NAMALWA (cell line): ENCODE data around the gene SNAP25.

Experiments
- DNase-seq: peaks from one replicate; pipeline ENCODE4 v3.0.0-alpha.2; 2015; ENCODE audit warnings: low spot score

Gene SNAP25

DNA sequence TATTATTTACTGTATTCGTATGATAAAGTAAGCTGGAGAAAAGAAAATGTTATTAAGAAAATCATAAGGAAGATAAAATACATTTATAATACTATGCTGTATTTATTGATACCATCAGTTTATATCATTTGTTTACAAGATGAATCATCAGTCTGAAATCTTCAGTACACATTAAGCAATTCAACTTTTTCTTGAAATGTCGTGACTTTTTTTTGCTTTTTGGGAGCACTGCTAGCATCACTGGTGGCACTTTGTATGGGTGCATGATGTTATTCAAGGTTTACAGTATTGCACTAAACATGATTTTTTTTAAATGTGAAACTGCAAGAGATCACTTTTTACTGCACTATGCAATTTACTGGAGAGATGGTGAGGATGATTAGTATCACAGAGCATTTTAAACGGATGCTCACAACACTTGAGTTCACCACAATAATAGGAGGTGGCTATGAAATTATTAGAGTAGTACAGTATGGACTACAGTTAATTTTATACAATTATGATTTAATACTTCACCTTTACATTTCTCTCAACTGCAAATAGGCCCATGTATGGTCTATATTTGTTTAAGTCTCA lies 85.9 kb downstream of the SNAP25 start:
- DNase-seq = no peak

DNA sequence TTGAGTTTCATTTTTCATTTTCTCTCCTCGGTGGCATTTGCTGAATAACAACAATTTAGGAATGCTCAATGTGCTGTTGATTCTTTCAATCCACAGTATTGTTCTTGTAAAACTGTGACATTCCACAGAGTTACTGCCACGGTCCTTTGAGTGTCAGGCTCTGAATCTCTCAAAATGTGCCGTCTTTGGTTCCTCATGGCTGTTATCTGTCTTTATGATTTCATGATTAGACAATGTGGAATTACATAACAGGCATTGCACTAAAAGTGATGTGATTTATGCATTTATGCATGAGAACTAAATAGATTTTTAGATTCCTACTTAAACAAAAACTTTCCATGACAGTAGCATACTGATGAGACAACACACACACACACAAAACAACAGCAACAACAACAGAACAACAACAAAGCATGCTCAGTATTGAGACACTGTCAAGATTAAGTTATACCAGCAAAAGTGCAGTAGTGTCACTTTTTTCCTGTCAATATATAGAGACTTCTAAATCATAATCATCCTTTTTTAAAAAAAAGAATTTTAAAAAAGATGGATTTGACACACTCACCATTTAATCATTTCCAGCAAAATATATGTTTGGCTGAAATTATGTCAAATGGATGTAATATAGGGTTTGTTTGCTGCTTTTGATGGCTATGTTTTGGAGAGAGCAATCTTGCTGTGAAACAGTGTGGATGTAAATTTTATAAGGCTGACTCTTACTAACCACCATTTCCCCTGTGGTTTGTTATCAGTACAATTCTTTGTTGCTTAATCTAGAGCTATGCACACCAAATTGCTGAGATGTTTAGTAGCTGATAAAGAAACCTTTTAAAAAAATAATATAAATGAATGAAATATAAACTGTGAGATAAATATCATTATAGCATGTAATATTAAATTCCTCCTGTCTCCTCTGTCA lies 88.1 kb downstream of the SNAP25 start:
- no peak for DNase-seq

DNA sequence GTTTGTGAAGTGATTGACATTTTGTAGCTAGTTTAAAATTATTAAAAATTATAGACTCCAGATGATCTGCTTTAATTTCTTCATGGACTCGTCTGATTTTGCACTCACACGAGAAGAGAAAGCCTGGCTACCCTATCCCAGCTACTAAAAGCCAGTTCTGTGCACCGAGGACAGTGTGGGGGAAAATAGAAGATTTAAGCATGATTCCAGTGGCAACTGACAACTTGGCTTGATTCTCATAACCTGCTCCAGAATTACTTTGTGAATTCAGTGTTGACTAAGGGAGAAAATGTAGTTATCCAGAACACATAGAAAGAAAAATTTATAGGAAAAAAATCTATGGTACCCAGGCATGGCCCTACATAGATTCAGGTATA lies 88.7 kb downstream of the SNAP25 start:
- DNase-seq = no peak

DNA sequence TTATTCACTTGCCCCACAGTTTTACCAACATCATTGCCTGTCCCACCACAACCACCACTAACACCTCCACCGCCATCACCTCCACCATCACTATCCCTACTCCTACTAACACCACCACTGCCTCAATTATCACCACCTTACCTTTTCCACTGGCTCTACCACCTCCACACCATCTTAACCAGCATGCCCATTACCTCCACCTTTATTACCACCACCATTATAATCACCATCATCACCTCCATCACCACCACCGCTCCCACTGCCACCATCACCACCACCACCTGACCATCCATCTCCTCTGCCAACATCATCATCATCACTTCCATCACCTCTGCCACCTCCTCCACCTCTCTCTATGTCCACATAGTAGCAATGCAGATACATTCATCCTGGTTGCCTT lies 90.0 kb downstream of the SNAP25 start:
- no peak for DNase-seq

DNA sequence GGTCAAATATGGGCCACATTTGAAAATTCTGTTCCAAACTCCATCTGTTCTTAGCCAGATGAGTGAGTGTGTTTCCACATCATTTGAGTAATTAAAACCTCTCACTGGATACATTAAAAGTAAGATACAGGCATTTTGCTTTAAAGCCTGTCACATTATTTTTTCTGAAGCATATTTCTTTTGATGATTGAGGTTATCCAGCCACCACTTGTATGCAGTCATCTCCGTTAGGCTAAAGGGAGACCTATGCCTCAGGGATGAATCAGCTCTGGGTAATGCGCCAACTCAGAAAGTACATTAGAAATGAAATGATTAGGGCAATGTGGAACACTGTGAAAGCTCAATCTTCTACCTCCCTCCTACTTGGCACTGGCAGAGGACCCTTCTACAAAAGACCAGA lies 90.7 kb downstream of the SNAP25 start:
- no peak for DNase-seq

DNA sequence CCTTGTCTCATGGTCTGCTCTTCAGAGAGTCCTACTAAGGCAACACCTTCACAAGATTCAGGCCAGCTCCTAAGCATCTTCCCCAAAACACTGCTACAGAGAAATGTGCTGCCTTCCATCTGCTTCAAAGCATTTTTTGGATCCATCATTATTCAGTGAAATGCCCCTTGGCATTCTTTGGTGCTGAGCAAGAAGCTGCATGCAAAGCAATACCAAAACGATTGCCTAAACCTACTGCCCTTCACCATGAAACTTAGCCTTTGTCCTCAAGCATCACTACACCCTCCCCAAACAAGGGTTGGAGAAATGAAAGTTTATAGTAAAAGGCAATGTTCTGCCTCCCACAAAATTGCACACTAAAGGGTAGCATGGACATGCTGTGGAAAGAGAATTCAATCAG lies 93.5 kb downstream of the SNAP25 start:
- DNase-seq = no peak

DNA sequence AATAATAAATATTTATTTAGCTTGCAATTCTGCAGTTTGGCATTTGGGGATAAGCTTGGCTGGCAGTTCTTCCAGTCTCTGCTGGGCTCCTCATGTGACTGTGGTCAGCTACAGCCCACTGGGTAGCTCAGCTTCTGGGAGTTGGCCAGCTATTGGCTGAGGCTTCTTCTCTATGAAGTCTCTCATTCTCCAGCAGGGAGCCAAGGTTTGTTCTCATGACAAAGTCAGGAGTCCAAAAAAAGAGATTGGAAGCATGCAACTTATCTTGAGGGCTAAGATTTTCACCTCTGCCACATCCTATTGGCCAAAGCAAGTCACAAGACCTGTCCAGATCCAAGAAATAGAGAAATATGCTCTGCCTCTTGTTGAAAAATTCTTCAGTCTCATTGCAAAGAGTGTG lies 94.6 kb downstream of the SNAP25 start:
- no peak for DNase-seq

DNA sequence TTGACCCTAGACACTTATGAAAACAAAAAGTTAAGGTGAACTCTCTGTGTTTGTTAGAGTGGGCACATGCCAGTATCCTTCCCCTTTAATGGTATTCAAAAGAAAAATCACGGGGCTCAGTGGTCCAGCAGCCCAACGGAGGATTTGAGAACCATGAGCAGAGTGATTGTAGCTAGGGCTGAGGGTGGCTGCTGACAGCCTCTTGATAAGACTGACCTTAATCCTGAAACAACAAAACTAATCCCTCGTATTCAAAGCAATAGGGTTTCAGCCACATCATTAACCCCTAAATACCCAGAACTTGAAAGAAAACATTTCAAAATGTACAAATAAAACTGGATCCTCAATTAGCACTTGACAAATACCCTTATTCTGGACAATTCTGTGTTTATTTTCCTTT lies 95.1 kb downstream of the SNAP25 start:
- no peak for DNase-seq

- DNase-seq = no peak
Observed at GRCh38 chr20:10314198-10314597, 95.6 kb downstream of the SNAP25 start.

DNA sequence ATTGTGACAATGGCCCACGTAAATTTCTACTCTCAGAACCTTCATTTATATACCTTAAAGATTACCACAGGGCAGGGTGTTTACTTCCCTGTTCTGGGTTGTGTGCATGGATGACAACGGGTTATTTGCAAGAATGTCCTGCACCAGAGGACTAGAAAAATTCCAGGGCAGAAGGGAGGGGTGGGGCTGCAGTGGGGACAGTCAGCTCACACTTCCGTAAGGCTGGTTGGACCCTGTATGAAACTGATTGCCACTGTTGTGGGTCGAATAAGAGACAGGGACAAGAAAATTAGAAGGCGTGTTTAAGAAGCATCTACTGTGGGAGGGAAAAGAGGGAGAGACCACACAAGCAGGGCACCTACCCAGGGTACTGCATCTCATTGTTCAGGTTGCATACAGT lies 96.5 kb downstream of the SNAP25 start:
- no peak for DNase-seq

- peak; percentile 8 for DNase-seq
Observed at GRCh38 chr20:10316582-10316981, 98.0 kb downstream of the SNAP25 start.

GRCh38 chr20:10318291-10319024 lies 99.8 kb downstream of the SNAP25 start:
- DNase-seq = peak; percentile 59

DNA sequence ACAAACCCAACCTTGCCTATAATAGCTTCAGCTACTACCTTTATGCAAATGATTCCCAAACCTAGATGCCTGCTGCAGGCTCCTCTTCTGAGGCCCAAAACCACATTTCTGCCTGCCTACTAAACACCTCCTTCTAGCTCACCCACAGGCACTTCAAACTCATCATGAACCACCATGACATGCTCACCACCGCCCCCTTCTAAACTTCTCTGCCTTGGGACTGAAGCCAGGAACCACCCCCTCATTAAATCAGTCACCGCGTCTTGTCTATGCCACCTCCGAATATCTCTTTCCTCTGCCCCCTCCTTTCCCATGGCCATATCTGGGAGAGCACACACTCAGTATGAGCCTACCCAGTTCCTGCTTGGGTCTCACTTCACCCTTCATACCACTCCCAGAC lies 101.2 kb downstream of the SNAP25 start:
- no peak for DNase-seq

DNA sequence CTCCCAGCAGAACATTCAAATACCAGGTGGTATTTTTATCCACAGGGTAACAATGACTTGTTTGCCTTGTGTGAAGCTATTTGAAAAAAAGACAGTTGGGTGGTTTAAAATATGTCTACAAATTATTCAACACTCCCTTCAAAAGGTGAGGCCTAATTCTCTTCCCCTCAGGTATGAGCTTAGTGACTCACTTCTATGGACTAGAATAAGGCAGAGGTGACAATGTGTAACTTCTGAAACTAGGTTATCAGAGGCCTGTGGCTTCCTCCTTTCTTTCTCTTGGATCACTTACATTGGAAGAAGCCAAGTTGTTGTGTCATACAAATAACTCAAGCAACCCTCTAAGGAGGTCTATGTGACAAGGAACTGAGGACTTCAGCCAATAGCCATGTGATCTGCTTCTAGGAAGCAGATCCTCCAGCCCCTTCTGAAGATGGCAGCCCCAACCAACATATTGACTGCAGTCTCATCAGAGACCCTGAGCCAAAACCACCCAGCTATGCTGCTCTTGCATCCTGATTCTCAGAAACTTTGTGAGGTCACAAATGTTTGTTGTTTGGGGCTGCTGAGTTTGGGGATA lies 102.6 kb downstream of the SNAP25 start:
- DNase-seq = no peak

DNA sequence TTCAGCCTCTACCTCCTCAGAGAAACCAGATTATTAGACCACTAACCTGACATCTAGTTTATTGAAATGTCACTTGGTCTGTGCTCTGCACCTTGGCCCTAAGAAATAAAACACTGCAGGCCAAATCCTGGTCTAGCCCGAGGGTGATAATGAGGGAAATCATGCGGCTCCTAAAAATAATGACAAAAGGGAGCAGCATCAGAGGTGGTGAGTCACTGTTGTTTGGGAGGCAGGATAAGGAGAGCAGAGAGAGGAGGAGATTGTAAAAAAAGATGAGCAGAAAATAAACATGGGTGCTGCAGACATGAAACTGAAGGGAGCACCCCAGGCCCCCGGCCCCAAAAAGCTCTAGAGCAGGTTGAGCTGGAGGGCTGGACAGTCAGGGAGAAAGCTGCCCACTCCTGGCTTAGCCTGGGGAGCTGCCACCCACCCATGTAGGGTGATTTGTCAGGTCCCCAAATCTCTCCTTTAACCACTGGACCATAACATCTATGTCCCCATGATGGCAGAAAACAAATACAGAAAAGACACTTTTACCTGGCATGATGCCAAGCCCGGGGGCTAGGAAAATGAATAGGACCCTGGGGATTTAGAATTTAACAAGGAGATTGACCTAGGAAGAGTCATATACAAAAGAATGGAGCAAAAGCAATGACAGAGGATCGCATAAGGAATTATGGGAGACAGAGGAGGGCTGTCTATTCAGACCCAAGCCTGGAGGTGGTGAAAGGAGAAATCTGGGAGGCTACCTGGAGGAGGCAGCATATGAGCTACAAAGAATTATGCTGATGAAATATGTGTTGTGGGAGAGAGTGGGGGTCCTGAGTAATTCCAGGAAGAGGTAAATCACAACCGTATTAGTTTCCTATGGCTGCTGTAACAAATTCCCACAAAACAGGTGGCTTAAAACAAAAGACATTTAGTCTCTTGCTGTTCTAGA lies 103.7 kb downstream of the SNAP25 start:
- DNase-seq = no peak

- no peak for DNase-seq
Observed at GRCh38 chr20:10323729-10324128, 105.1 kb downstream of the SNAP25 start.

GRCh38 chr20:10324198-10324847 lies 105.7 kb downstream of the SNAP25 start:
- DNase-seq = no peak

DNA sequence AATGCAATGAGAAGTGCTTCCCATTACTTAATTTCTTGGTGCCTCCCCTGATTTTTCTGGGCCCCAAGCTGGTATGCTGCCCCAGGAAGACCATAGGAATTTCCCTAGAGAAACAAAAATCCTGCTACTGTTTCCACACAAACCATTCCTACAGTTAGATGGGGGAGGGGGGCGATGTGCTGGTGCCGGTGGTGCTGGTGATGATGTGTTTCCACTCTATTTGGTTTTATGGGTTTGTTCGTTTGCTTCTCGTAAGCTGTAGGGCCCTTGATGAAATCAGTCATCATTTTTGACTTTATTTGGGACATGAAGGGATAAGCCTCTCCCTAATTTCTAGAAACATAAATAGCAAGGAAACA lies 110.2 kb downstream of the SNAP25 start:
- DNase-seq = no peak

- DNase-seq = no peak
Observed at GRCh38 chr20:10329387-10330005, 110.9 kb downstream of the SNAP25 start.

DNA sequence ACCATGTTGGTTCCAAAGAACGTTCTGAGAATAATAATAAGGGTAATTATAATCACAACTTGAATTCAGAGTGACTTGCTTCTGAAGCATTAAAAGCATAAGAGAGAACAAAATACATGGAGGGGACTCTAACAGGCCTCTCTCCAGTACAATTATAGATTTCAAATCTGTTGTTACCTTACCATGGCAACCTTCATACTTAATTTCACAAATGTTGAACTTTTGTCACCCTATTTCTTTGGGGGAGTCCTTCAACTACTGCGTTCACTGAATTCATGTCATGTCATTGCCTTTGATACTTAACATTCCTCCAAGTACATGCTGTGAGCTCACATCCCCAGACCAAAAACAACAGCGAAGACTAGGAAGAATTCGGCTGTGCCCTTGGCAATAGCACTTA lies 111.4 kb downstream of the SNAP25 start:
- DNase-seq = no peak
